Measurements from ENCODE around the gene PRG2.

Gene PRG2

DNA sequence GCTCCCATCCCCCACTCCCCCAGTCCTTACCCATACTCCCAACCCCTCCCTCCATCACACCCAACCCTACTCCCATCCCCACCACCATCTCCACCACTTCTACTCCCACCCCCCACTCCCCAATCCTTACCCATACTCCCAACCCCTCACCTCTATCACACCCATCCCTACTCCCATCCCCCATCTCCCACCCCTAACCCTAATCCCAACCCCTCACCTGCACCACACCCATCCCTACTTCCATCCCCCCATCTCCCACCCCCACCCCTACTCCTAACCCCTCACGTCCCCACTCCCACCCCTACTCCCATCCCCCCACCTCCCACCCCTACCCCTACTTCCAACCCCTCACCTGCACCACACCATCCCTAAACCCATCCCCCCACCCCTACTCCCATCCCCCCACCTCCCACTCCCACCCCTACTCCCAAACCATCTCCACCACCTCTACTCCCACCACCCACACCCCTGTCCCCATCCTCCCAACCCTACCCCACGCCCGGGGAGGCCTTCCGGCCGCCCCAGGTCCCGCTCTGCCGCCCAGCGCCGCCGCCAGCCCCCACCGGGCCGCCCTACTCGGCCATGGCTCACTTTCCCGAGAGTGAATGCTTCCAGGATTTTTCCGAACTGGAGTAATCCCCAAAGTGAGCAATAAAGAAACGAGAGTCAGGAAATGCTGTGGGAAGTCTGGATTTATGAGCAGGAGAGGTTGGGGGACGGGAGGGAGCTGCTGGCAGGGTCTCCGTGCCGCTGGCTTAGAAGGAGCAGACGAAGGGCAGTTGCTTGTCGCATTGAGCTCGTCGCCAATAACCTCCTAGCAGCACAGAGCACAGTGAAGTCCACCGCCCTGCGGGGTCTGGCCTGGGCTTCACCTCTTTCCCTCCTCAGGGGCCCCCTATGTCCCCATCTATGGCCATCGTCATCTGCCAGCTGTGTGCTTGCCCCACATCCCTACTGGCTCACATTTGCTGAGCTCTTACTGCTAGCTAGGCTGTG lies 14.1 kb downstream of the PRG2 start (continued):
- TF ChIP-seq, protein P1, sequence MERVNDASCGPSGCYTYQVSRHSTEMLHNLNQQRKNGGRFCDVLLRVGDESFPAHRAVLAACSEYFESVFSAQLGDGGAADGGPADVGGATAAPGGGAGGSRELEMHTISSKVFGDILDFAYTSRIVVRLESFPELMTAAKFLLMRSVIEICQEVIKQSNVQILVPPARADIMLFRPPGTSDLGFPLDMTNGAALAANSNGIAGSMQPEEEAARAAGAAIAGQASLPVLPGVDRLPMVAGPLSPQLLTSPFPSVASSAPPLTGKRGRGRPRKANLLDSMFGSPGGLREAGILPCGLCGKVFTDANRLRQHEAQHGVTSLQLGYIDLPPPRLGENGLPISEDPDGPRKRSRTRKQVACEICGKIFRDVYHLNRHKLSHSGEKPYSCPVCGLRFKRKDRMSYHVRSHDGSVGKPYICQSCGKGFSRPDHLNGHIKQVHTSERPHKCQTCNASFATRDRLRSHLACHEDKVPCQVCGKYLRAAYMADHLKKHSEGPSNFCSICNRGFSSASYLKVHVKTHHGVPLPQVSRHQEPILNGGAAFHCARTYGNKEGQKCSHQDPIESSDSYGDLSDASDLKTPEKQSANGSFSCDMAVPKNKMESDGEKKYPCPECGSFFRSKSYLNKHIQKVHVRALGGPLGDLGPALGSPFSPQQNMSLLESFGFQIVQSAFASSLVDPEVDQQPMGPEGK (CRISPR knock-in tag; IDR thresholded peaks at IDR 0.05; ENCODE audit: borderline replicate concordance), result no peak
- TF ChIP-seq PPARA (CRISPR knock-in tag; IDR thresholded peaks at IDR 0.05; ENCODE audit: borderline replicate concordance) (no peak), ZC3H10 (CRISPR knock-in tag; IDR thresholded peaks at IDR 0.05) (no peak), ZFP30 (CRISPR knock-in tag; IDR thresholded peaks at IDR 0.05) (no peak), ZNF70 (CRISPR knock-in tag; IDR thresholded peaks at IDR 0.05) (no peak), GLIS3 (CRISPR knock-in tag; IDR thresholded peaks at IDR 0.05) (no peak), ISL1 (CRISPR knock-in tag; IDR thresholded peaks at IDR 0.05) (no peak), OSR1 (CRISPR knock-in tag; IDR thresholded peaks at IDR 0.05) (no peak), ZFP3 (CRISPR knock-in tag; IDR thresholded peaks at IDR 0.05) (no peak), TOX (CRISPR knock-in tag; IDR thresholded peaks at IDR 0.05; ENCODE audit: borderline replicate concordance) (no peak)

- no peak for ATAC-seq
- TF ChIP-seq ZFP3 (CRISPR knock-in tag; IDR thresholded peaks at IDR 0.05), result no peak
These were observed 15.0 kb downstream of the PRG2 start for GRCh38 chr11:57375490-57375889.

DNA sequence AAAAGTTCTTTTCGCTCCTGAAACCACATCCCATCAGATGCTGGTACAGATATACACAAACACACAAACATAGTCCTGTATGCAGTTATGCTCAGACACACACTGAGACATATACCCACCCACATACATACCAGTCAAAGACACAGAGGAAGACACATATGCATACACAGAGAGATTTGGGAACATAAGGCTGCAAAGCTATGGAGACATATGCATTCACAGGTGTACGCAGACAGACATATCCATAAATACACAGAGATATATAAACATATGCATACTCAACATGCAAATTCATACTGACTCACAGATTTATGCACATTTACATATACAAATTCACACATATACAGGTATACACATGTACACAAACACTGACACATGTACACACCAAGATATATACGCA lies 15.5 kb downstream of the PRG2 start:
- no peak for ATAC-seq
- TF ChIP-seq ZNF70 (CRISPR knock-in tag; IDR thresholded peaks at IDR 0.05), result no peak

GRCh38 chr11:57373146-57373545 lies 17.3 kb downstream of the PRG2 start:
- TF ChIP-seq BACH2 (CRISPR knock-in tag; IDR thresholded peaks at IDR 0.05; ENCODE audit: borderline replicate concordance) (no peak), PPARA (CRISPR knock-in tag; IDR thresholded peaks at IDR 0.05; ENCODE audit: borderline replicate concordance) (no peak), TOX (CRISPR knock-in tag; IDR thresholded peaks at IDR 0.05; ENCODE audit: borderline replicate concordance) (no peak), ZNF70 (CRISPR knock-in tag; IDR thresholded peaks at IDR 0.05) (no peak), SNAI2 (CRISPR knock-in tag; IDR thresholded peaks at IDR 0.05) (no peak)
- ATAC-seq, result no peak

- no peak for ATAC-seq
- TF ChIP-seq SNAI2 (CRISPR knock-in tag; IDR thresholded peaks at IDR 0.05), result no peak
- no peak for TF ChIP-seq GLIS3 (CRISPR knock-in tag; IDR thresholded peaks at IDR 0.05)
- TF ChIP-seq ZFP3 (CRISPR knock-in tag; IDR thresholded peaks at IDR 0.05), result no peak
- TF ChIP-seq ZFP30 (CRISPR knock-in tag; IDR thresholded peaks at IDR 0.05), result no peak
- TF ChIP-seq, protein P2, sequence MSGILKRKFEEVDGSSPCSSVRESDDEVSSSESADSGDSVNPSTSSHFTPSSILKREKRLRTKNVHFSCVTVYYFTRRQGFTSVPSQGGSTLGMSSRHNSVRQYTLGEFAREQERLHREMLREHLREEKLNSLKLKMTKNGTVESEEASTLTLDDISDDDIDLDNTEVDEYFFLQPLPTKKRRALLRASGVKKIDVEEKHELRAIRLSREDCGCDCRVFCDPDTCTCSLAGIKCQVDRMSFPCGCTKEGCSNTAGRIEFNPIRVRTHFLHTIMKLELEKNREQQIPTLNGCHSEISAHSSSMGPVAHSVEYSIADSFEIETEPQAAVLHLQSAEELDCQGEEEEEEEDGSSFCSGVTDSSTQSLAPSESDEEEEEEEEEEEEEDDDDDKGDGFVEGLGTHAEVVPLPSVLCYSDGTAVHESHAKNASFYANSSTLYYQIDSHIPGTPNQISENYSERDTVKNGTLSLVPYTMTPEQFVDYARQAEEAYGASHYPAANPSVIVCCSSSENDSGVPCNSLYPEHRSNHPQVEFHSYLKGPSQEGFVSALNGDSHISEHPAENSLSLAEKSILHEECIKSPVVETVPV (CRISPR knock-in tag; IDR thresholded peaks at IDR 0.05), result no peak
- no peak for TF ChIP-seq POU6F1 (CRISPR knock-in tag; IDR thresholded peaks at IDR 0.05; ENCODE audit: borderline replicate concordance, low read depth)
- no peak for TF ChIP-seq RARB (CRISPR knock-in tag; IDR thresholded peaks at IDR 0.05)
- no peak for TF ChIP-seq BACH2 (CRISPR knock-in tag; IDR thresholded peaks at IDR 0.05; ENCODE audit: borderline replicate concordance)
- no peak for TF ChIP-seq CSDC2 (CRISPR knock-in tag; IDR thresholded peaks at IDR 0.05)
- no peak for TF ChIP-seq ZNF70 (CRISPR knock-in tag; IDR thresholded peaks at IDR 0.05)
- no peak for TF ChIP-seq PPARA (CRISPR knock-in tag; IDR thresholded peaks at IDR 0.05; ENCODE audit: borderline replicate concordance)
- no peak for TF ChIP-seq TCF4 (CRISPR knock-in tag; IDR thresholded peaks at IDR 0.05; ENCODE audit: borderline replicate concordance)
- no peak for TF ChIP-seq ZC3H10 (CRISPR knock-in tag; IDR thresholded peaks at IDR 0.05)
- TF ChIP-seq TSHZ2 (CRISPR knock-in tag; IDR thresholded peaks at IDR 0.05), result no peak
- TF ChIP-seq ARNTL (CRISPR knock-in tag; IDR thresholded peaks at IDR 0.05; ENCODE audit: borderline replicate concordance, low read depth), result no peak
- no peak for TF ChIP-seq ZNF8 (CRISPR knock-in tag; IDR thresholded peaks at IDR 0.05)
- TF ChIP-seq, protein P1 (CRISPR knock-in tag; IDR thresholded peaks at IDR 0.05; ENCODE audit: borderline replicate concordance), result no peak
These were observed 19.5 kb downstream of the PRG2 start for GRCh38 chr11:57370941-57371340.
